Liver (tissue), 9 donors: ENCODE data around the gene TMC2. TPM values are rescaled to one million over a fixed set of nuclear protein-coding genes. Genes with fewer than 3 reads are reported as not detected.

Experiments used
- DNase-seq: peaks from one replicate; pipeline ENCODE4 v3.0.0-alpha.2; 2017; ENCODE audit warnings: low spot score
- H3K27ac ChIP-seq, 2 donors: one replicate each; pipeline ENCODE4 v1.7.0; 2013; ENCODE audit warnings: inconsistent platforms in 2 of 2, low read length in 2 of 2, control low read depth in 1 of 2, low read depth in 1 of 2, mild to moderate bottlenecking in 1 of 2
- H3K27me3 ChIP-seq, 4 donors: one replicate each; pipeline versions ENCODE4 v1.6.1 to v1.7.0; 2013; ENCODE audit warnings: low read length in 3 of 4, inconsistent platforms in 1 of 4, mild to moderate bottlenecking in 1 of 4, moderate library complexity in 1 of 4; ENCODE audit not compliant: control insufficient read depth in 4 of 4, insufficient read depth in 4 of 4
- H3K36me3 ChIP-seq, 4 donors: one replicate each; pipeline versions ENCODE4 v1.6.1 to v1.7.0; 2013; ENCODE audit warnings: low read length in 3 of 4, mild to moderate bottlenecking in 3 of 4, low read depth in 1 of 4, moderate library complexity in 1 of 4; ENCODE audit not compliant: control insufficient read depth in 4 of 4, insufficient read depth in 3 of 4
- H3K4me1 ChIP-seq, 4 donors: one replicate each; pipeline versions ENCODE4 v1.6.1 to v1.7.0; 2013; ENCODE audit warnings: low read length in 3 of 4, mild to moderate bottlenecking in 3 of 4, moderate library complexity in 1 of 4; ENCODE audit not compliant: control insufficient read depth in 4 of 4, insufficient read depth in 4 of 4
- H3K4me3 ChIP-seq, 3 donors: one replicate each; pipeline versions ENCODE4 v1.6.1 to v1.7.0; 2013; ENCODE audit warnings: low read length in 3 of 3, control low read depth in 1 of 3, low read depth in 1 of 3, mild to moderate bottlenecking in 1 of 3
- H3K9ac ChIP-seq, 2 donors: one replicate each; pipeline ENCODE4 v1.7.0; 2013; ENCODE audit warnings: low read length in 2 of 2, mild to moderate bottlenecking in 2 of 2, moderate library complexity in 2 of 2, control low read depth in 1 of 2, low read depth in 1 of 2
- H3K9me3 ChIP-seq, 4 donors: one replicate each; pipeline versions ENCODE4 v1.6.1 to v1.7.0; 2013; ENCODE audit warnings: low read length in 3 of 4; ENCODE audit not compliant: control insufficient read depth in 4 of 4
- ATF3 ChIP-seq: IDR thresholded peaks from 2 replicates; pipeline ENCODE4 v1.6.1; 2016; ENCODE audit warnings: antibody characterized with exemption
- CTCF ChIP-seq: fragments of 150-350 bp; IDR thresholded peaks from 2 replicates; pipeline ENCODE4 v1.5.1; 2017; ENCODE audit warnings: improper control_type of control experiment, low read depth, low read length; ENCODE audit not compliant: missing input control
- EGR1 ChIP-seq, 2 donors: IDR thresholded peaks; 2 replicates each; pipeline ENCODE4 v1.6.1; 2016 to 2018; ENCODE audit warnings: antibody characterized with exemption in 2 of 2, low read depth in 2 of 2
- FOXA1 ChIP-seq: IDR thresholded peaks from 2 replicates; pipeline ENCODE4 v1.6.1; 2016; ENCODE audit warnings: antibody characterized with exemption
- FOXA2 ChIP-seq: IDR thresholded peaks from 2 replicates; pipeline ENCODE4 v1.6.1; 2016; ENCODE audit warnings: antibody characterized with exemption
- GABPA ChIP-seq, 2 donors: IDR thresholded peaks in 1 of 2; conservative IDR thresholded peaks in 1 of 2; 2 replicates each; pipeline ENCODE4 v1.6.1; 2016; ENCODE audit warnings: antibody characterized with exemption in 2 of 2, mild to moderate bottlenecking in 1 of 2, moderate library complexity in 1 of 2
- HNF4A ChIP-seq, 2 donors: conservative IDR thresholded peaks; 2 replicates each; pipeline ENCODE4 v1.6.1; 2016; ENCODE audit warnings: antibody characterized with exemption in 2 of 2, mild to moderate bottlenecking in 2 of 2
- HNF4G ChIP-seq: IDR thresholded peaks from 2 replicates; pipeline ENCODE4 v1.6.1; 2016; ENCODE audit warnings: antibody characterized with exemption
- JUND ChIP-seq, 2 donors: IDR thresholded peaks; 2 replicates each; pipeline ENCODE4 v1.6.1; 2016; ENCODE audit warnings: antibody characterized with exemption in 2 of 2
- MAX ChIP-seq: IDR thresholded peaks from 2 replicates; pipeline ENCODE4 v1.6.1; 2016; ENCODE audit warnings: antibody characterized with exemption
- NR2F2 ChIP-seq: IDR thresholded peaks from 2 replicates; pipeline ENCODE4 v1.6.1; 2016; ENCODE audit warnings: antibody characterized with exemption
- RAD21 ChIP-seq, 2 donors: IDR thresholded peaks; 2 replicates each; pipeline ENCODE4 v1.6.1; 2016; ENCODE audit warnings: antibody characterized with exemption in 2 of 2, mild to moderate bottlenecking in 2 of 2
- REST ChIP-seq: IDR thresholded peaks from 2 replicates; pipeline ENCODE4 v1.6.1; 2016; ENCODE audit warnings: antibody characterized with exemption, mild to moderate bottlenecking
- RXRA ChIP-seq, 2 donors: IDR thresholded peaks; 2 replicates each; pipeline ENCODE4 v1.6.1; 2017 to 2018; ENCODE audit warnings: antibody characterized with exemption in 2 of 2, mild to moderate bottlenecking in 1 of 2
- SP1 ChIP-seq: IDR thresholded peaks from 2 replicates; pipeline ENCODE4 v1.6.1; 2018; ENCODE audit warnings: antibody characterized with exemption, mild to moderate bottlenecking
- TAF1 ChIP-seq: conservative IDR thresholded peaks from 2 replicates; pipeline ENCODE4 v1.6.1; 2016; ENCODE audit warnings: antibody characterized with exemption, mild to moderate bottlenecking
- ZBTB33 ChIP-seq: IDR thresholded peaks from 2 replicates; pipeline ENCODE4 v1.6.1; 2016; ENCODE audit warnings: antibody characterized with exemption
- WGBS: extraction: QIAGEN DNeasy Blood & Tissue Kit; methylation state at CpG from one replicate; pipeline ENCODE4 v1.1.7; 2013; 5-methylcytosine and 5-hydroxymethylcytosine counted together
- polyA plus RNA-seq, 2 donors: library from polyadenylated mRNA; stranded (reverse) in 1 of 2; unstranded in 1 of 2; fragments of 200-250 nt in 1 of 2; fragments of >200 nt in 1 of 2; fragmentation: Nextera tagmentation in 1 of 2; extraction: Ambion mirVana in 1 of 2; gene quantifications; one replicate each; pipeline versions ENCODE4 v1.2.1 to v1.2.3, GENCODE V29; 2013 to 2015
- total RNA-seq, 2 donors: library from RNA; depleted of rRNA; stranded (reverse); fragments of >200 nt; gene quantifications; one replicate each; pipeline ENCODE4 v1.2.3, GENCODE V29; 2014
- donor health status: healthy.
- donor health status: healthy.
- donor health status: healthy.
- donor health status: healthy.
- donor health status: healthy.

The TMC2 gene
- total and polyA plus RNA-seq, 4 donors: not detected

GRCh38 chr20:2518096-2518495, 18.3 kb upstream of the TMC2 start:
- Histone ChIP-seq H3K4me3 (no peak overlapping the region), H3K36me3 (no peaks in the 10 kb centered on the region), H3K9ac (no peak overlapping the region), H3K27ac (no peak overlapping the region), H3K9me3 (no peaks in the 10 kb centered on the region), H3K27me3 (no peaks in the 10 kb centered on the region), H3K4me1 (no peaks in the 10 kb centered on the region)
- whole genome bisulfite sequencing: 87% methylated on average over 10 of the region's 10 CpGs
- DNase-seq: no peak
- TF ChIP-seq CTCF: no peak
- no peak for TF ChIP-seq GABPA (IDR thresholded peaks at IDR 0.05 in 1 of 2, conservative IDR thresholded peaks at IDR 0.05 in 1 of 2)
- no peak for TF ChIP-seq TAF1
- TF ChIP-seq JUND (IDR thresholded peaks at IDR 0.05): no peak
- TF ChIP-seq ZBTB33: no peak
- TF ChIP-seq RAD21 (IDR thresholded peaks at IDR 0.05): no peak
- TF ChIP-seq NR2F2: no peak
- TF ChIP-seq RXRA (IDR thresholded peaks at IDR 0.05): no peak
- no peak for TF ChIP-seq REST
- no peak for TF ChIP-seq HNF4G
- TF ChIP-seq EGR1 (IDR thresholded peaks at IDR 0.05; ENCODE audit: low read depth in 2 of 2): no peak
- no peak for TF ChIP-seq FOXA2
- no peak for TF ChIP-seq FOXA1
- no peak for TF ChIP-seq MAX
- no peak for TF ChIP-seq ATF3
- TF ChIP-seq SP1: no peak
- TF ChIP-seq HNF4A (conservative IDR thresholded peaks at IDR 0.05): no peak

- Histone ChIP-seq H3K4me3 (no peak overlapping the region), H3K4me1 (no peaks in the 10 kb centered on the region), H3K36me3 (no peaks in the 10 kb centered on the region), H3K27ac (no peak overlapping the region), H3K9ac (no peak overlapping the region), H3K27me3 (no peaks in the 10 kb centered on the region), H3K9me3 (no peaks in the 10 kb centered on the region)
- TF ChIP-seq RXRA (IDR thresholded peaks at IDR 0.05): no peak
- no peak for TF ChIP-seq NR2F2
- TF ChIP-seq HNF4G: no peak
- no peak for TF ChIP-seq EGR1 (IDR thresholded peaks at IDR 0.05; ENCODE audit: low read depth in 2 of 2)
- WGBS: 87% methylated on average over 4 of the region's 4 CpGs
- no peak for DNase-seq
Observed at GRCh38 chr20:2518558-2518957, 17.8 kb upstream of the TMC2 start.
